Sigmoid colon (tissue), 7 donors: ENCODE results near the gene GABARAP. TPM values are rescaled to one million over a fixed set of nuclear protein-coding genes. Genes with fewer than 3 reads are reported as not detected.

Source experiments
- DNase-seq: peaks from one replicate; pipeline ENCODE4 v3.0.0-alpha.2; 2019
- H3K27ac ChIP-seq, 4 donors: fragments of 200-600 bp; sonication (generic); one replicate each; pipeline ENCODE4 v1.5.1; 2016 to 2019; ENCODE audit warnings: mild to moderate bottlenecking in 1 of 4
- H3K27me3 ChIP-seq, 3 donors: fragments of 200-600 bp; sonication (generic); one replicate each; pipeline ENCODE4 v1.5.1; 2019; ENCODE audit warnings: mild to moderate bottlenecking in 1 of 3
- H3K36me3 ChIP-seq, 4 donors: fragments of 200-600 bp; sonication (generic); one replicate each; pipeline ENCODE4 v1.5.1; 2016 to 2019
- H3K4me1 ChIP-seq, 4 donors: fragments of 200-600 bp; sonication (generic); one replicate each; pipeline ENCODE4 v1.5.1; 2017 to 2019
- H3K4me3 ChIP-seq, 4 donors: fragments of 200-600 bp; sonication (generic); one replicate each; pipeline ENCODE4 v1.5.1; 2017 to 2019; ENCODE audit warnings: mild to moderate bottlenecking in 2 of 4, moderate library complexity in 1 of 4
- H3K9me3 ChIP-seq, 4 donors: fragments of 200-600 bp in 3 of 4; sonication (generic) in 3 of 4; one replicate each; pipeline versions ENCODE4 v1.5.1 to v1.6.1; 2013 to 2019
- EP300 ChIP-seq, 4 donors: sonication (generic); formaldehyde crosslinking; IDR thresholded peaks; one replicate each; pipeline ENCODE4 v1.6.1; 2017; ENCODE audit warnings: antibody characterized with exemption in 4 of 4
- POLR2A ChIP-seq, 2 donors: fragments of 450-650 bp; IDR thresholded peaks; one replicate each; pipeline ENCODE4 v1.6.1; 2016; ENCODE audit warnings: antibody characterized with exemption in 2 of 2, mild to moderate bottlenecking in 2 of 2, moderate library complexity in 2 of 2
- POLR2AphosphoS5 ChIP-seq, 4 donors: sonication (generic); formaldehyde crosslinking; IDR thresholded peaks; one replicate each; pipeline ENCODE4 v1.6.1; 2017; ENCODE audit warnings: antibody characterized with exemption in 4 of 4
- WGBS, 2 donors: extraction: QIAGEN DNeasy Blood & Tissue Kit; methylation state at CpG; one replicate each; pipeline ENCODE4 v1.1.7; 2013; 5-methylcytosine and 5-hydroxymethylcytosine counted together
- intact Hi-C: fragments of 100-400 bp; cut with DNase I; formaldehyde crosslinking; loops from one replicate; pipeline ENCODE4 v1.15.1; 2023
- polyA plus RNA-seq, 3 donors: library from polyadenylated mRNA; stranded (reverse); fragments of 200-250 nt; gene quantifications; one replicate each; pipeline ENCODE4 v1.2.3, GENCODE V29; 2013
- total RNA-seq, 4 donors: library from RNA; depleted of rRNA; stranded (reverse); fragments of >200 nt; gene quantifications; one replicate each; pipeline ENCODE4 v1.1.0, GENCODE V29; 2016
- TF ChIP-seq, protein P1 (sequence below), 4 experiments: fragments of 450-650 bp in 3 of 4; fragments of 200-600 bp in 1 of 4; IDR thresholded peaks; one replicate each; pipeline ENCODE4 v1.5.1; 2016 to 2019; ENCODE audit warnings: antibody characterized with exemption in 4 of 4, mild to moderate bottlenecking in 3 of 4, moderate library complexity in 2 of 4
- donor health status: healthy with polysubstance abuse.
- donor health status: Bipolar disorder and iron deficiency.
- donor health status: healthy.

GABARAP gene
- total and polyA plus RNA-seq, 7 donors: 147 to 1,215 (median 613) TPM

DNA sequence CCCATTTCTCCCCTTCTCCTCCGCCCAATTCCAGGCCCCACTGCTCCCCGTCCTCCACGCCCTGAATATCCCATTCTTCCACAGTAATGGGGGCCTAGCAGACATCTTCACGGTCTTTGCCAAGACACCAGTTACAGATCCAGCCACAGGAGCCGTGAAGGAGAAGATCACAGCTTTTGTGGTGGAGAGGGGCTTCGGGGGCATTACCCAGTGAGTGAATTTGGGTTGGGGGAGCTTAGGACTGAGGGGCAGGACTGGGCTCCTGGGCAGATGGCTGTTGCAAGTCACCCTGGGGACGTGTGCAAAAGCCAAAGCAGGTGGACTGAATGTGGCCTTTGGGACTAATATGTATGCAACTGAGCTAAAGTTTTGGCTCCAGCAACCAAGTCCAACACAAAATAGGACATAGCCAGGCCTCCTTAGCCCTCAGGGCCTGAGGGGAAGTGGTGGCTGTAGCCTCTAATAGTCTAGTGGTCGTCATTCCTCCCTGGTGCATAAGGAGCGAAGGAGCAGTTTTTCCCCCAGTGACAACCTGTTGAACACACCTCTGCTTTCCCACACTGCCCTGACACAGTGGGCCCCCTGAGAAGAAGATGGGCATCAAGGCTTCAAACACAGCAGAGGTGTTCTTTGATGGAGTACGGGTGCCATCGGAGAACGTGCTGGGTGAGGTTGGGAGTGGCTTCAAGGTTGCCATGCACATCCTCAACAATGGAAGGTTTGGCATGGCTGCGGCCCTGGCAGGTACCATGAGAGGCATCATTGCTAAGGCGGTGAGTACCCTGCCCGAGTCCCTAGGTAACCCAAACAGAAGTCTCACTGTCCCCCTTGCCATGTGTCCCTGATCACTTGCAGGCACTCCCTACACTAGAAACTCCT, 19.9 kb downstream of the GABARAP start:
- peaks cover 28 to 56% (median 42%) of the 10 kb centered on the region in 4 donors for H3K36me3 ChIP-seq
- no peaks in the 10 kb centered on the region for H3K27me3 ChIP-seq
- no peak for DNase-seq
- TF ChIP-seq POLR2AphosphoS5 (IDR thresholded peaks at IDR 0.05) (no peak), EP300 (IDR thresholded peaks at IDR 0.05) (no peak), POLR2A (IDR thresholded peaks at IDR 0.05) (no peak)
- TF ChIP-seq, protein P1, sequence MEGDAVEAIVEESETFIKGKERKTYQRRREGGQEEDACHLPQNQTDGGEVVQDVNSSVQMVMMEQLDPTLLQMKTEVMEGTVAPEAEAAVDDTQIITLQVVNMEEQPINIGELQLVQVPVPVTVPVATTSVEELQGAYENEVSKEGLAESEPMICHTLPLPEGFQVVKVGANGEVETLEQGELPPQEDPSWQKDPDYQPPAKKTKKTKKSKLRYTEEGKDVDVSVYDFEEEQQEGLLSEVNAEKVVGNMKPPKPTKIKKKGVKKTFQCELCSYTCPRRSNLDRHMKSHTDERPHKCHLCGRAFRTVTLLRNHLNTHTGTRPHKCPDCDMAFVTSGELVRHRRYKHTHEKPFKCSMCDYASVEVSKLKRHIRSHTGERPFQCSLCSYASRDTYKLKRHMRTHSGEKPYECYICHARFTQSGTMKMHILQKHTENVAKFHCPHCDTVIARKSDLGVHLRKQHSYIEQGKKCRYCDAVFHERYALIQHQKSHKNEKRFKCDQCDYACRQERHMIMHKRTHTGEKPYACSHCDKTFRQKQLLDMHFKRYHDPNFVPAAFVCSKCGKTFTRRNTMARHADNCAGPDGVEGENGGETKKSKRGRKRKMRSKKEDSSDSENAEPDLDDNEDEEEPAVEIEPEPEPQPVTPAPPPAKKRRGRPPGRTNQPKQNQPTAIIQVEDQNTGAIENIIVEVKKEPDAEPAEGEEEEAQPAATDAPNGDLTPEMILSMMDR (IDR thresholded peaks at IDR 0.05): no peak
- peak overlapping the region in 2 of 4 donors; percentile 35 to 98 for H3K27ac ChIP-seq
- intact Hi-C loops: no loop called here
- no peaks in the 10 kb centered on the region for H3K9me3 ChIP-seq
- no peak overlapping the region for H3K4me3 ChIP-seq
- 75 to 86% methylated on average over 15 of the region's 15 CpGs for WGBS, 2 donors
- peaks cover 0 to 41% (median 33%) of the 10 kb centered on the region in 4 donors for H3K4me1 ChIP-seq

DNA sequence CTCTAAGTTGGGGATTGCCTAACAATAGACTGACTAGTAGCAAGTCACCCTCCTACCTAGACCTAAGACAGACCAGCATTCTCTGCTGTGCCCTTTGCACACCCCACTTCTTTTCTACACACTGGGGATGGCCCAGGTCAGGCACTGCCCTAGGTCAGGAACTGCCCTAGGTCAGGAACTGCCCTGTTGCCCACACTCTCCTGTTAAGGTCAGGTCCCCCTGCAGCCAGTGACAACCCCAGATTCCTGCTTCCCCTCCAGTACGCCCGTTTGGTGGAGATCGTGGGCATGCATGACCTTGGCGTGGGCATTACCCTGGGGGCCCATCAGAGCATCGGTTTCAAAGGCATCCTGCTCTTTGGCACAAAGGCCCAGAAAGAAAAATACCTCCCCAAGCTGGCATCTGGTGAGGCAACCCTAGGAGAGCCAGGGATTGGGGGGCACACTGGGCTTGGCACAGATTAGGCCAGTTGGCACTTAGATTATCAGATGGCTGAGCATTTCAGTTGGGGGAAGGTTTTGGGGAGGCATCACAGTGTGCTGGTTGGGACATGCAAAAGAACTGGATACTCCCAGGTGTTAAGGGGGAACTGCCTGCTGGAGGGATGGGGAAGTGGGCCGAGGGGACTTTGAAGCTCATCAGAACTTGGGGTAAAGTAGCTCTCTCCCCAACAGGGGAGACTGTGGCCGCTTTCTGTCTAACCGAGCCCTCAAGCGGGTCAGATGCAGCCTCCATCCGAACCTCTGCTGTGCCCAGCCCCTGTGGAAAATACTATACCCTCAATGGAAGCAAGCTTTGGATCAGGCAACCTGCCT, 20.8 kb downstream of the GABARAP start:
- intact Hi-C loops: no loop called here
- 68 to 77% methylated on average over 10 of the region's 10 CpGs for WGBS, 2 donors
- TF ChIP-seq POLR2A (IDR thresholded peaks at IDR 0.05) (no peak), POLR2AphosphoS5 (IDR thresholded peaks at IDR 0.05) (no peak), EP300 (IDR thresholded peaks at IDR 0.05) (no peak)
- TF ChIP-seq, protein P1 (IDR thresholded peaks at IDR 0.05): no peak
- no peaks in the 10 kb centered on the region for H3K9me3 ChIP-seq
- peak overlapping the region; percentile 90 to 99 (median 98) for H3K27ac ChIP-seq
- H3K4me1 ChIP-seq: peaks cover 0 to 48% (median 39%) of the 10 kb centered on the region in 4 donors
- no peak overlapping the region for H3K4me3 ChIP-seq
- peak; percentile 63 for DNase-seq
- peaks cover 20 to 48% (median 34%) of the 10 kb centered on the region in 4 donors for H3K36me3 ChIP-seq
- no peaks in the 10 kb centered on the region for H3K27me3 ChIP-seq

- DNase-seq: peak; percentile 86
- TF ChIP-seq EP300 (IDR thresholded peaks at IDR 0.05): no peak
- no peak for TF ChIP-seq POLR2AphosphoS5 (IDR thresholded peaks at IDR 0.05)
- TF ChIP-seq, protein P1 (IDR thresholded peaks at IDR 0.05): no peak
- no peak for TF ChIP-seq POLR2A (IDR thresholded peaks at IDR 0.05)
- peak overlapping the region; percentile 73 to 98 (median 90) for H3K4me3 ChIP-seq
- intact Hi-C loops: no loop called here
- peaks cover 15 to 40% (median 30%) of the 10 kb centered on the region in 4 donors for H3K36me3 ChIP-seq
- H3K27ac ChIP-seq: peak overlapping the region; percentile 90 to 99 (median 98)
- peaks cover 0 to 56% (median 46%) of the 10 kb centered on the region in 4 donors for H3K4me1 ChIP-seq
- WGBS, 2 donors: 6 to 32% methylated on average over 11 of the region's 11 CpGs
- H3K27me3 ChIP-seq: no peaks in the 10 kb centered on the region
- no peaks in the 10 kb centered on the region for H3K9me3 ChIP-seq
These were observed 21.5 kb downstream of the GABARAP start for GRCh38 chr17:7220593-7221277.

- peaks cover 15 to 33% (median 27%) of the 10 kb centered on the region in 4 donors for H3K36me3 ChIP-seq
- no peaks in the 10 kb centered on the region for H3K9me3 ChIP-seq
- peaks cover 0 to 63% (median 54%) of the 10 kb centered on the region in 4 donors for H3K4me1 ChIP-seq
- H3K4me3 ChIP-seq: peak within 1 kb of the TSS; percentile 73 to 98 (median 90)
- 0% methylated on average over 63 of the region's 63 CpGs for WGBS, 2 donors
- peak within 1 kb of the TSS; percentile 90 to 99 (median 98) for H3K27ac ChIP-seq
- TF ChIP-seq, protein P1 (IDR thresholded peaks at IDR 0.05): no peak
- TF ChIP-seq POLR2A (IDR thresholded peaks at IDR 0.05) (peak; percentile 36 to 75), EP300 (IDR thresholded peaks at IDR 0.05) (peak in 1 of 4 donors; percentile 22), POLR2AphosphoS5 (IDR thresholded peaks at IDR 0.05) (peak; percentile 85 to 98 (median 88))
- intact Hi-C loops: no loop called here
- DNase-seq: peak; percentile 97
- H3K27me3 ChIP-seq: no peaks in the 10 kb centered on the region
These were observed 22.2 kb downstream of the GABARAP start, which contains the start of the genes ACADVL and DLG4 for GRCh38 chr17:7219812-7220592. ACADVL (plus strand) TSS chr17:7219938; CDS start chr17:7219985, 47 bp downstream. DLG4 (minus strand) TSS chr17:7219836.
